Spleen (tissue), 11 donors: Measurements from ENCODE around the gene MTG1. TPM values are rescaled to one million over a fixed set of nuclear protein-coding genes. Genes with fewer than 3 reads are reported as not detected.
A peak's percentile ranks its signal among the peaks of the same experiment; 100 is the strongest.

Experiments
- DNase-seq: peaks from one replicate; pipeline ENCODE4 v3.0.0-alpha.2; 2020
- H3K27ac ChIP-seq, 8 donors: fragments of 200-600 bp; sonication (generic) in 7 of 8; 1 replicate in 4 of 8; 2 replicates in 4 of 8; pipeline versions ENCODE4 v1.5.0 to v1.8.0; 2016 to 2021; ENCODE audit warnings: inconsistent platforms in 4 of 8, mild to moderate bottlenecking in 4 of 8, moderate library complexity in 1 of 8
- H3K27me3 ChIP-seq, 7 donors: fragments of 200-600 bp; sonication (generic) in 6 of 7; replicated peaks in 1 of 7; 1 replicate in 4 of 7; 2 replicates in 3 of 7; pipeline versions ENCODE4 v1.5.0 to v1.8.0; 2016 to 2021; ENCODE audit warnings: inconsistent platforms in 3 of 7, mild to moderate bottlenecking in 1 of 7
- H3K36me3 ChIP-seq, 6 donors: fragments of 200-600 bp; sonication (generic) in 5 of 6; 1 replicate in 4 of 6; 2 replicates in 2 of 6; pipeline versions ENCODE4 v1.5.0 to v1.8.0; 2016 to 2021; ENCODE audit warnings: inconsistent platforms in 2 of 6
- H3K4me1 ChIP-seq, 6 donors: fragments of 200-600 bp; sonication (generic) in 5 of 6; 1 replicate in 3 of 6; 2 replicates in 3 of 6; pipeline versions ENCODE4 v1.5.0 to v1.8.0; 2016 to 2021; ENCODE audit warnings: inconsistent platforms in 3 of 6
- H3K4me3 ChIP-seq, 8 donors: fragments of 200-600 bp; sonication (generic) in 7 of 8; 1 replicate in 4 of 8; 2 replicates in 4 of 8; pipeline versions ENCODE4 v1.5.0 to v1.8.0; 2016 to 2021; ENCODE audit warnings: inconsistent platforms in 4 of 8, mild to moderate bottlenecking in 4 of 8, moderate library complexity in 2 of 8
- H3K9me3 ChIP-seq, 8 donors: fragments of 200-600 bp; sonication (generic) in 7 of 8; 1 replicate in 4 of 8; 2 replicates in 4 of 8; pipeline versions ENCODE4 v1.5.0 to v1.8.0; 2016 to 2021; ENCODE audit warnings: inconsistent platforms in 4 of 8
- POLR2A ChIP-seq, 3 donors: fragments of 450-650 bp; IDR thresholded peaks; one replicate each; pipeline ENCODE4 v1.5.1; 2017; ENCODE audit warnings: antibody characterized with exemption in 3 of 3, mild to moderate bottlenecking in 1 of 3
- POLR2AphosphoS5 ChIP-seq, 3 donors: sonication (generic); formaldehyde crosslinking; IDR thresholded peaks; one replicate each; pipeline ENCODE4 v1.5.1; 2017; ENCODE audit warnings: antibody characterized with exemption in 3 of 3
- WGBS, 5 donors: extraction: QIAGEN DNeasy Blood & Tissue Kit in 3 of 5; methylation state at CpG; one replicate each; pipeline versions ENCODE4 v1.1.5 to v1.1.7; 2013 to 2018; 5-methylcytosine and 5-hydroxymethylcytosine counted together
- intact Hi-C: fragments of 100-400 bp; cut with DNase I; formaldehyde crosslinking; loops from one replicate; pipeline ENCODE4 v1.15.0; 2023; ENCODE audit warnings: low total_unique reads
- polyA plus RNA-seq, 3 donors: library from polyadenylated mRNA; stranded (reverse); fragments of 200-250 nt; gene quantifications; one replicate each; pipeline ENCODE4 v1.2.1, GENCODE V29; 2013
- total RNA-seq, 7 donors: library from RNA; depleted of rRNA in 3 of 7; stranded (reverse); fragments of >200 nt in 3 of 7; fragmentation: NEBNext Ultra II Directional in 4 of 7; extraction: Animal tissue kit (Norgen Biotek cat#: 25700) in 4 of 7; gene quantifications; one replicate each; pipeline versions ENCODE4 v1.1.0 to v1.2.1, GENCODE V29; 2016 to 2021
- TF ChIP-seq, protein P1 (sequence below), 11 experiments: fragments of 200-600 bp in 7 of 11; fragments of 450-650 bp in 4 of 11; sonication (generic) in 4 of 11; IDR thresholded peaks in 8 of 11; conservative IDR thresholded peaks in 3 of 11; 1 replicate in 7 of 11; 2 replicates in 4 of 11; pipeline versions ENCODE4 v1.4.0 to v1.8.0; 2016 to 2021; ENCODE audit warnings: antibody characterized with exemption in 11 of 11, inconsistent platforms in 4 of 11, mild to moderate bottlenecking in 1 of 11
- donor health status: healthy with polysubstance abuse.
- donor health status: DM: no; HTN: no; CAD: no; lungs with moderate emphysema.
- donor health status: DM: no; HTN: no; CAD: no.
- donor health status: Bipolar disorder and iron deficiency.
- donor health status: healthy.
- donor health status: DM: no; HTN: no; CAD: no.
- donor health status: DM: yes; HTN: yes; CAD: no.

MTG1 gene
- total and polyA plus RNA-seq, 10 donors, result 35.4 to 122 (median 65.6) TPM

DNA sequence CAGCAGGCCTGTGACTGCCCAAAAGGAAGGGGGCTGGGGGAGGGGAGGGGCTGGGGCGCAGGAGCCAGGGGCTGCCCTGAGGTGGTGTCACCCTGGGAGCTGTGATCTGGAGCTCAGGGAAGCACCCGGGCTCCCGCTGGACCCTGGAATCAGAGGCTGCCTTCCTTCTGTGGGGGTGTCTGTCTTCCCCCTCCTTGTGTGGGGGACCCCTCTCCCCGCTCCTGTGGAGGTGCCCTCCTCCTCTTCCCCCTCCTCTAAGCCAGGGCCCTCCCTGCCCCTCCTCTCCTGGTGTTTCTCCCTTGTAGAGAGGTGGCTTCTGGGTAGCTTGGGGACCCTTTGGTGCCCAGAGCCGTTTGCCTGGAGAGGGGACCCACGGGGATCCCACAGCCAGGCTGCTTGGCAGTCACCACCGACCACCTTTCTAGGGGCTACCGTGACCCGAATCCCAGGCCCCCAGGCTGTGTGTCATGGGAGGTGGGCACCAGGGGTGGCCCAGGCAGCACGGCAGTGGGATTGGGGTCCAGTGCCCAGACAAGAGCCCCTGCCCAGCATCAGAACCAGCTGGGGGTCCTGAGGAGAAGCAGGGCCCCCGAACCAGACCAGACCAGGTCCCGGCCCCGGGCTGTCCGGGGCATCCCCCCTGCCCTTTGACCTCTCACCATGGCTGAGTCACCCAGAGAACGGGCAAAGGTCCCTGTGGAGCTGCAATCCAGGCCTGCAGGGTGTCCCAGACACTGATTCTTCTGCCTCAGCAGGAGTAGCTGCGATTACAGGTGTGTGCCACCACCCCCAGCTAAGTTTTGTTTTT is 46.0 kb upstream of the MTG1 start:
- intact Hi-C loops, result no loop called here
- TF ChIP-seq POLR2A (IDR thresholded peaks at IDR 0.05) (no peak), POLR2AphosphoS5 (IDR thresholded peaks at IDR 0.05) (peak in 1 of 3 donors; percentile 44)
- TF ChIP-seq, protein P1, sequence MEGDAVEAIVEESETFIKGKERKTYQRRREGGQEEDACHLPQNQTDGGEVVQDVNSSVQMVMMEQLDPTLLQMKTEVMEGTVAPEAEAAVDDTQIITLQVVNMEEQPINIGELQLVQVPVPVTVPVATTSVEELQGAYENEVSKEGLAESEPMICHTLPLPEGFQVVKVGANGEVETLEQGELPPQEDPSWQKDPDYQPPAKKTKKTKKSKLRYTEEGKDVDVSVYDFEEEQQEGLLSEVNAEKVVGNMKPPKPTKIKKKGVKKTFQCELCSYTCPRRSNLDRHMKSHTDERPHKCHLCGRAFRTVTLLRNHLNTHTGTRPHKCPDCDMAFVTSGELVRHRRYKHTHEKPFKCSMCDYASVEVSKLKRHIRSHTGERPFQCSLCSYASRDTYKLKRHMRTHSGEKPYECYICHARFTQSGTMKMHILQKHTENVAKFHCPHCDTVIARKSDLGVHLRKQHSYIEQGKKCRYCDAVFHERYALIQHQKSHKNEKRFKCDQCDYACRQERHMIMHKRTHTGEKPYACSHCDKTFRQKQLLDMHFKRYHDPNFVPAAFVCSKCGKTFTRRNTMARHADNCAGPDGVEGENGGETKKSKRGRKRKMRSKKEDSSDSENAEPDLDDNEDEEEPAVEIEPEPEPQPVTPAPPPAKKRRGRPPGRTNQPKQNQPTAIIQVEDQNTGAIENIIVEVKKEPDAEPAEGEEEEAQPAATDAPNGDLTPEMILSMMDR (IDR thresholded peaks at IDR 0.05 in 8 of 11, conservative IDR thresholded peaks at IDR 0.05 in 3 of 11), result no peak
- no peak overlapping the region for H3K27ac ChIP-seq
- WGBS, 5 donors, result 44 to 62% (median 55%) methylated on average over 10 to 16 of the region's 16 CpGs
- no peak overlapping the region for H3K4me3 ChIP-seq
- no peaks in the 10 kb centered on the region for H3K36me3 ChIP-seq
- DNase-seq, result no peak
- H3K9me3 ChIP-seq, result no peaks in the 10 kb centered on the region
- H3K4me1 ChIP-seq, result no peaks in the 10 kb centered on the region
- peaks cover 0 to 83% (median 26%) of the 10 kb centered on the region in 7 donors for H3K27me3 ChIP-seq

DNA sequence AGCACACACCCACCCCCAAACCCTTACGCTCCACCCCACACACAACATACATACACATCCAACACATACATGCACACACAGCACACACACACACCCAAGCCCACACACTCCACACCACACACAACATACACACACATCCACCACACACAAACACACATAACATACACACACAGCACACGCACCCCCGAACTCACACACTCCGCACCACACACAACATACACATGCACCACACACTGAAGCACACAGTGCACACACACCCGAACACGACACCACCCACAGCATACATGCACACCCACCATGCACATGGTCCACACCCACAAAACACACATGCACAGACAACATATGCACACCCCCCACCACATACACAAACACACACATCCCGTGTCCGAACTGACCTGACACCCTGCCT is 44.8 kb upstream of the MTG1 start:
- Histone ChIP-seq H3K27ac (no peak overlapping the region), H3K36me3 (no peaks in the 10 kb centered on the region), H3K27me3 (peaks cover 0 to 71% (median 22%) of the 10 kb centered on the region in 7 donors), H3K4me1 (no peaks in the 10 kb centered on the region), H3K9me3 (no peaks in the 10 kb centered on the region), H3K4me3 (no peak overlapping the region)
- WGBS, 5 donors, result 83 to 91% (median 89%) methylated on average over 8 of the region's 8 CpGs
- DNase-seq, result no peak
- TF ChIP-seq POLR2A (IDR thresholded peaks at IDR 0.05) (no peak), POLR2AphosphoS5 (IDR thresholded peaks at IDR 0.05) (peak in 1 of 3 donors; percentile 17)
- intact Hi-C loops, result no loop called here

DNA sequence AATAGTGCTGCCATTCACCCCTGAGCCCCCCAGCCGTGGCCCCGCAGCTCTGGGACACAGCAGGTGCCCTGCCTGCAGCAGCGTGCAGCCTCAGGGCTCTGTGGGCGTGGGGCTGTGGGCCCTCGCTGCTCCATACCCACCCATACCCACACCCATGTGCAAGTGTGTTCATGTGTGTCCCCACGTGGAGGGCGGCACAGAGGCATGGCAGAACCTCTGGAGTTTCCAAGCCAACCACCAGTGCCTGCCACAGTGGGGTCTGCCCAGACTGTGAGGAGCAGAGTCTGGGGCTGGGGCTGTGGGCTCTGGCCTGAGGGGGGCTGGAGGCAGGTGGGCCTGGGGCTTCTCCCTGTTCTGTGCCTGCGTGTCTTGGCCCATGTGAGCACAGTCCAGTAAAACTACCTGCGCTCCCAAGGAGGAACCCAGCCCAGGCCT is 44.4 kb upstream of the MTG1 start:
- no peak overlapping the region for H3K27ac ChIP-seq
- H3K4me3 ChIP-seq, result no peak overlapping the region
- 71 to 83% (median 73%) methylated on average over 2 to 9 of the region's 9 CpGs for WGBS, 5 donors
- peaks cover 0 to 66% (median 22%) of the 10 kb centered on the region in 7 donors for H3K27me3 ChIP-seq
- H3K4me1 ChIP-seq, result no peaks in the 10 kb centered on the region
- TF ChIP-seq POLR2A (IDR thresholded peaks at IDR 0.05), result no peak
- TF ChIP-seq, protein P1 (IDR thresholded peaks at IDR 0.05 in 8 of 11, conservative IDR thresholded peaks at IDR 0.05 in 3 of 11), result no peak
- peak in 2 of 3 donors; percentile 16 to 69 for TF ChIP-seq POLR2AphosphoS5 (IDR thresholded peaks at IDR 0.05)
- peaks cover 0 to 2% (median 0%) of the 10 kb centered on the region in 6 donors for H3K36me3 ChIP-seq
- no peaks in the 10 kb centered on the region for H3K9me3 ChIP-seq
- intact Hi-C loops, result no loop called here
- no peak for DNase-seq

DNA sequence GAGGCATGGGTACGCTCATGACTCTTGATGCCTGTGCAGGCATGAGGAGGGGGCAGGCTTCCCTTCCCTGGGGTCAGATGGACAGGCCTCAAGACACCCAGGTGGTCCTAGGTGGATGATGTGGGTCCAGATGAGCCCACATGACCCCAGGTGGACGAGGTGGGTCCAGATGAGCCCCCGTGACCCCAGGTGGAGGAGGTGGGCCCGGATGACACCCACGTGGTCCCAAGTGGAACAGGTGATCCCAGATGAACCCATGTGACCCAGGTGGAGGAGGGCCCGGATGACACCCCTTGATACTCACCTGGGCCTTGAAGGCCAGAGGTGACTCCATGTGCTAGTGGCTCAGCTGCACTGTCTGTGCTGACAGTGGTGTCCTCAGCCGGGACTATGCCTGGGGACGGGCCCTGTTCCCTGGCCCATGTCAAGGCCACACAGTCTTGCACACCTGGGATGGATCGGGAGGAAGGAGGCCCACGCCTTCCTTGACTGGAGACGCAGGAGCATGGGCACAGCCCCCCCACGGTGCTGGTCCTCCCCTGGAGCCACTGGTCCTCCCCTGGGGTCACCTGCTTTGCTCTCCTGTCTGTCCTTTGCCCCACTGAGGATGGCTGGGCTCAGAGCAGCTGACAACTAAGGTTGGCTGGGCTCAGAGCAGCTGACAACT is 43.5 kb upstream of the MTG1 start:
- 71 to 85% (median 82%) methylated on average over 6 to 12 of the region's 12 CpGs for WGBS, 5 donors
- TF ChIP-seq POLR2AphosphoS5 (IDR thresholded peaks at IDR 0.05) (peak in 1 of 3 donors; percentile 24), POLR2A (IDR thresholded peaks at IDR 0.05) (no peak)
- Histone ChIP-seq H3K9me3 (no peaks in the 10 kb centered on the region), H3K36me3 (peaks cover 0 to 10% (median 0%) of the 10 kb centered on the region in 6 donors), H3K27ac (no peak overlapping the region), H3K4me3 (no peak overlapping the region), H3K27me3 (peaks cover 0 to 58% (median 21%) of the 10 kb centered on the region in 7 donors), H3K4me1 (peaks cover 0 to 6% (median 0%) of the 10 kb centered on the region in 6 donors)
- intact Hi-C loops, result no loop called here
- DNase-seq, result no peak

DNA sequence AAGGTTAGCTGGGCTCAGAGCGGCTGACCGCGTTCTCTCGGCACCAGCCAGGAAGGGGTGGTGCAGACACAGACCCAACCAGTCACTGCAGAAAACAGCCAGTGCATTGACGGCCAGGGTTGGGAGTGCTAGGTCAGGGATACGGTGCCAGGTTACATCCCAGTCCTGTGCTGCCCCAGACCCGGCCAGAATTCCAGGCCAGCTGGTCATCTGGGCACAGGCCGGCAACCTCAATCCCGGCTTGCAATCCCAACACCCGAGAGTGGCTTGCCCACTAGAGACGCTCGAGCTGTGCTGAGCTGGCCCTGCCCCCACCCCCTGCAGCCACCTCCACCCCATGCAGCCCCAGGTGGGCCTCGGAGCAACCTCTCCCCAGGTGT is 43.0 kb upstream of the MTG1 start:
- peaks cover 0 to 53% (median 21%) of the 10 kb centered on the region in 7 donors for H3K27me3 ChIP-seq
- H3K4me1 ChIP-seq, result peaks cover 0 to 11% (median 2%) of the 10 kb centered on the region in 6 donors
- intact Hi-C loops, result no loop called here
- H3K4me3 ChIP-seq, result no peak overlapping the region
- H3K27ac ChIP-seq, result no peak overlapping the region
- no peaks in the 10 kb centered on the region for H3K9me3 ChIP-seq
- DNase-seq, result no peak
- peaks cover 0 to 15% (median 0%) of the 10 kb centered on the region in 6 donors for H3K36me3 ChIP-seq
- no peak for TF ChIP-seq POLR2A (IDR thresholded peaks at IDR 0.05)
- no peak for TF ChIP-seq POLR2AphosphoS5 (IDR thresholded peaks at IDR 0.05)
- TF ChIP-seq, protein P1 (IDR thresholded peaks at IDR 0.05 in 8 of 11, conservative IDR thresholded peaks at IDR 0.05 in 3 of 11), result no peak
- WGBS, 5 donors, result 38 to 54% (median 47%) methylated on average over 13 of the region's 13 CpGs; no CpG with 5 or more reads in 1 of the 5 donors
